Chondrocyte (in vitro differentiated cells): ENCODE measurements around the gene SAPCD1. TPM values are rescaled to one million over a fixed set of nuclear protein-coding genes. Genes with fewer than 3 reads are reported as not detected.

ENCODE experiments used
- DNase-seq: peaks from one replicate; pipeline ENCODE4 v3.0.0; 2021; ENCODE audit warnings: mixed read lengths, low spot score
- H3K27ac Mint-ChIP-seq: one replicate; pipeline ENCODE4 v1.8.0; 2021; ENCODE audit warnings: mild to moderate bottlenecking, moderate library complexity, mixed read lengths; ENCODE audit not compliant: unreplicated experiment
- H3K27me3 Mint-ChIP-seq: 2 replicates; pipeline ENCODE4 v1.8.0; 2021; ENCODE audit warnings: low read depth, mixed read lengths
- H3K36me3 Mint-ChIP-seq: 2 replicates; pipeline ENCODE4 v1.8.0; 2021; ENCODE audit warnings: low read depth, mixed read lengths
- H3K4me1 Mint-ChIP-seq: 2 replicates; pipeline ENCODE4 v1.8.0; 2021; ENCODE audit warnings: low read depth, mild to moderate bottlenecking, mixed read lengths
- H3K4me3 Mint-ChIP-seq: one replicate; pipeline ENCODE4 v1.8.0; 2021; ENCODE audit warnings: mild to moderate bottlenecking, moderate library complexity, mixed read lengths; ENCODE audit not compliant: unreplicated experiment
- H3K9me3 Mint-ChIP-seq: 2 replicates; pipeline ENCODE4 v1.8.0; 2021; ENCODE audit warnings: low read depth, mixed read lengths
- total RNA-seq: library from RNA; stranded (reverse); gene quantifications from 3 replicates; pipeline ENCODE4 v1.2.1, GENCODE V29; 2021
- TF ChIP-seq, protein P1 (sequence below): fragments of 200-600 bp; sonication (generic); IDR thresholded peaks from 2 replicates; pipeline ENCODE4 v1.5.0; 2021; ENCODE audit warnings: antibody characterized with exemption, mild to moderate bottlenecking, moderate library complexity

SAPCD1 gene
- total RNA-seq, 1 donor from 2014 or later = 1.4 TPM

DNA sequence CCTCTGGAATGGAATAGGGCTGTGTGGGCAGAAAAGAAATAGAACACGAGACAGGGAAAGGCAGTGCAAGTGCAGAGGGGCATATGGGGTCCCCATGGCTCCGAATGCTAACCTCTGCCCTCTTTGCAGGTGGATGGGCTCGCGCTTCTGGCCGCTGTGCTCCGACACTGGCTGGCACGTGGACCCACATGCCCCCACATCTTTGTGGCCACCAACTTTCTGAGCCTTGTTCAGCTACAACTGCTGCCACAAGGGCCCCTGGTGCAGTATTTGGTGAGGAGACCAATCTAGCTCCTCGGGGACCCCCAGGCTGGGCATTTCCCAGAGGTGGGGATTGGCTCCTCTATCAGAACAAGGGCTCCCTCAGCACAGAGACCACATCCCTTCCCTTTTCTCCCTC, 1.1 kb upstream of the SAPCD1 start:
- no peak for DNase-seq
- Mint-ChIP-seq H3K4me1 (peaks cover 10% of the 10 kb centered on the region), H3K27me3 (no peaks in the 10 kb centered on the region), H3K9me3 (no peaks in the 10 kb centered on the region), H3K4me3 (no peak overlapping the region), H3K27ac (no peak overlapping the region), H3K36me3 (peaks cover 6% of the 10 kb centered on the region)
- TF ChIP-seq, protein P1, sequence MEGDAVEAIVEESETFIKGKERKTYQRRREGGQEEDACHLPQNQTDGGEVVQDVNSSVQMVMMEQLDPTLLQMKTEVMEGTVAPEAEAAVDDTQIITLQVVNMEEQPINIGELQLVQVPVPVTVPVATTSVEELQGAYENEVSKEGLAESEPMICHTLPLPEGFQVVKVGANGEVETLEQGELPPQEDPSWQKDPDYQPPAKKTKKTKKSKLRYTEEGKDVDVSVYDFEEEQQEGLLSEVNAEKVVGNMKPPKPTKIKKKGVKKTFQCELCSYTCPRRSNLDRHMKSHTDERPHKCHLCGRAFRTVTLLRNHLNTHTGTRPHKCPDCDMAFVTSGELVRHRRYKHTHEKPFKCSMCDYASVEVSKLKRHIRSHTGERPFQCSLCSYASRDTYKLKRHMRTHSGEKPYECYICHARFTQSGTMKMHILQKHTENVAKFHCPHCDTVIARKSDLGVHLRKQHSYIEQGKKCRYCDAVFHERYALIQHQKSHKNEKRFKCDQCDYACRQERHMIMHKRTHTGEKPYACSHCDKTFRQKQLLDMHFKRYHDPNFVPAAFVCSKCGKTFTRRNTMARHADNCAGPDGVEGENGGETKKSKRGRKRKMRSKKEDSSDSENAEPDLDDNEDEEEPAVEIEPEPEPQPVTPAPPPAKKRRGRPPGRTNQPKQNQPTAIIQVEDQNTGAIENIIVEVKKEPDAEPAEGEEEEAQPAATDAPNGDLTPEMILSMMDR = no peak

DNA sequence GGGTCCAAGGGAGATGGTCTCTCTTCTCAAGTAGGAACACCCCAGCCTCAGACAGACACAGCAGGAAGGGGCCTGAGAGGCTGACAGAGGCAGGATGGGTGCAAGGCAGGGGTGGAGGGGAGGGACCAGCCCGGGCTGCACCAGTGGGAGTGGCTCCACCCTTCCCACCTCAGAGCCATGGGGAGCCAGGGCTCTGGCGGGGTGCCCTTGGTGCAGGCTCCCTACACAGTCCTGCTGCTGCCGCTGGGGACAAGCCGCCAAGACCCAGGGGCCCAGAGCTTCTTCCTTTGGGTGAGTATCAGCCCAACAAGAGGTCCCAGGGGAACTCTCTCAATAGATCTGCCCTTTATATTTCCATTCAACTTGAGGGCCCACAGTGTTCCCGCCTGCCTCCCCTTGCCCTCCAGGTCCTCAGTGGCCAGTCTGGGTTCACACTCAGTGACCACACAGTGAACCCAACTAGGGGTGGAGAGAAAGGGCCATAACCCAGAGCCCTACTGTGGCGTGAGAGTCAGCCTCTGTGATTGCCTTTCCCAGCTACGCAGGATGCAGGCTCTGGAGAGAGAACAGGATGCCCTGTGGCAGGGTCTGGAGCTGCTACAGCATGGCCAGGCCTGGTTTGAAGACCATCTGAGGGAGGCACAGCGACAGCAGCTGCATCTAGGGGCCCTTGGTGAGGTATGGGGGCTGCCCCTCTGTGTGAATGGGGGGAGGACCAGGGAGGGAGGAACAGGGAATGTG, 592 bp downstream of the SAPCD1 start:
- Mint-ChIP-seq H3K27me3 (no peaks in the 10 kb centered on the region), H3K4me1 (peaks cover 10% of the 10 kb centered on the region), H3K27ac (peak overlapping the region; percentile 39), H3K9me3 (no peaks in the 10 kb centered on the region), H3K4me3 (no peak overlapping the region), H3K36me3 (peaks cover 6% of the 10 kb centered on the region)
- TF ChIP-seq, protein P1 = no peak
- no peak for DNase-seq

DNA sequence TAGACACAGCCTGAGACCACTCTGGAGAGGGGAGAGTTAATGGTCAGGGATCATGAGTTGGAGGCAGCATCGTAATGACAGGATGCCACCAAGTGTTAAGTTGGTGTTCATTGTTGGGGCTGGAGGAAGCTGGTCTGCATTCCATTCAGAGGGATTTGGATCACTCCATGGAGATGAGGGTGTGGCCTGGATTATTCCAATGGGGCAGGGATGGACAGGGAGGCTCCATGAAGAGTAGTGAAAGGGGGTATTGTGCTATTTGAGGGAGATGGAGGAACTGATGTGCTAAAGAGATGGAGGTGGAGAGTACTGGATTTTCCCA, 1.1 kb downstream of the SAPCD1 start:
- Mint-ChIP-seq H3K4me1 (peaks cover 10% of the 10 kb centered on the region), H3K9me3 (no peaks in the 10 kb centered on the region), H3K27ac (peak overlapping the region; percentile 39), H3K27me3 (no peaks in the 10 kb centered on the region), H3K4me3 (no peak overlapping the region), H3K36me3 (peaks cover 6% of the 10 kb centered on the region)
- DNase-seq = no peak
- TF ChIP-seq, protein P1 = peak; percentile 28

DNA sequence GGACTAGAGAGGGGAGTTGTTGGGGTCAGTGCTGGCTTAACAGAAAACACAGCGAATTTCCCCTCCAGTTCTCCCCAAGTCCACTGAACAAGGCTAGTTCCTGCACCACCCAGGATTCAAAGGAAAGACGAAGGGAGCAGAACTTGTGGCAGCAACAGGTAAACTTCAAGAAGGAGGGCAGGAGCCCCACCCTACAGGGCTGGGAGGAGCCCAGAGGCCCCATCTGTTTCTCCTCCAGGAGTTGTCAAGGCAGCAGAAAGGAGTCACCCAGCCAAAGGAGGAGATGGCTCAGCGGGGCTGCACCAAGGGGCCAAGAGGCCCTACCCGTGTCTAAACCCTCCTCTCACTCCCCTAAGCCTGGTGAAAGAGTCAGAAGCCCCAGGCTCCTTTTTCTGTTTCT, 1.7 kb downstream of the SAPCD1 start:
- Mint-ChIP-seq H3K9me3 (no peaks in the 10 kb centered on the region), H3K4me1 (peaks cover 10% of the 10 kb centered on the region), H3K4me3 (no peak overlapping the region), H3K27ac (no peak overlapping the region), H3K36me3 (peaks cover 6% of the 10 kb centered on the region), H3K27me3 (no peaks in the 10 kb centered on the region)
- DNase-seq = no peak
- TF ChIP-seq, protein P1 = no peak

DNA sequence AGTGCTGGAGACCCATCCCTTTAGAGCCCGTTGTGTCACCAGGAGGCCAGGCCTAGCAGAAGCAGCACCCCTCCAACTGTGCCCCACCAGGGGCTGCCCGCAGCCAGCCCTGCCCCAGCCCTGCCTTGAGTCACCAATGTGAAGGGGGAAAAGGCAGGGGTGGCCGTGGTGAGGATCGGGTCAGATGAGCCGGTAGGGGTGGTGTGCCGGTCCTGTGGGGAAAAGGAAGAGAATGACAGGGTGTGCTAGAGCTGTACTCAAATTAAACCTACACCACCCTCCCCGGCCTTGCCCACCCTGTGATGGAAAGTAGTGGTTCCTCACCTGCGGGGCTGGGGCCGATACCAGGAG, 3.1 kb downstream of the SAPCD1 start:
- H3K27me3 Mint-ChIP-seq = no peaks in the 10 kb centered on the region
- H3K36me3 Mint-ChIP-seq = peaks cover 3% of the 10 kb centered on the region
- no peak overlapping the region for H3K27ac Mint-ChIP-seq
- peaks cover 10% of the 10 kb centered on the region for H3K4me1 Mint-ChIP-seq
- DNase-seq = no peak
- H3K9me3 Mint-ChIP-seq = no peaks in the 10 kb centered on the region
- TF ChIP-seq, protein P1 = no peak
- no peak overlapping the region for H3K4me3 Mint-ChIP-seq
